IMR-90 (cell line): Measurements from ENCODE around the gene RBM39. TPM values are rescaled to one million over a fixed set of nuclear protein-coding genes. Genes with fewer than 3 reads are reported as not detected.

Experiments used
- ATAC-seq: fragments of 200-7000 bp; cut with Tn5 transposase; 2 replicates; pipeline ENCODE4 v1.9.1; 2020; ENCODE audit warnings: low read depth, mild to moderate bottlenecking, moderate library complexity
- BruUV-seq: library from RNA; stranded (reverse); fragments of 400-500 nt; replicated peaks from 2 replicates; lab custom pipeline; 2021; lab: Mats Ljungman, UMichigan
- CTCF ChIA-PET: fragments of 300-600 bp; formaldehyde crosslinking; extraction: SDS; loops from one replicate; lab custom pipeline; 2021; ENCODE audit warnings: antibody characterized with exemption; lab: Yijun Ruan, JAX
- POLR2A ChIA-PET: fragments of 300-600 bp; sonication (Branson Sonifier 250); formaldehyde crosslinking; loops from one replicate; lab custom pipeline; 2022; ENCODE audit warnings: antibody characterized with exemption; ENCODE audit not compliant: unreplicated experiment; lab: Charles Lee
- DNase-seq: peaks from one replicate; pipeline ENCODE4 v3.0.0; 2013
- H2AFZ ChIP-seq: replicated peaks from 2 replicates; pipeline ENCODE3; 2013; ENCODE audit warnings: low read length, mild to moderate bottlenecking; ENCODE audit not compliant: poor library complexity
- H2AK5ac ChIP-seq: 2 replicates; pipeline ENCODE4 v1.6.1; 2013; ENCODE audit warnings: low read depth, low read length, inconsistent platforms
- H2AK9ac ChIP-seq: replicated peaks from 2 replicates; pipeline ENCODE3; 2013; ENCODE audit warnings: mild to moderate bottlenecking, low read depth, low read length, moderate library complexity; ENCODE audit not compliant: poor library complexity
- H2BK120ac ChIP-seq: 2 replicates; pipeline ENCODE4 v1.6.1; 2013; ENCODE audit warnings: low read depth, low read length, inconsistent platforms
- H2BK15ac ChIP-seq: 3 replicates; pipeline ENCODE4 v1.6.1; 2013; ENCODE audit warnings: low read depth, low read length, inconsistent platforms
- H2BK20ac ChIP-seq: 2 replicates; pipeline ENCODE4 v1.6.1; 2013; ENCODE audit warnings: low read depth, mild to moderate bottlenecking, inconsistent platforms, low read length, moderate library complexity
- H2BK5ac ChIP-seq: 2 replicates; pipeline ENCODE4 v1.6.1; 2013; ENCODE audit warnings: mild to moderate bottlenecking, low read depth, low read length, inconsistent platforms; ENCODE audit not compliant: poor library complexity, severe bottlenecking
- H3K14ac ChIP-seq: replicated peaks from 2 replicates; pipeline ENCODE4 v1.6.1; 2013; ENCODE audit warnings: low read depth, low read length, inconsistent platforms
- H3K18ac ChIP-seq: 2 replicates; pipeline ENCODE4 v1.6.1; 2013; ENCODE audit warnings: low read depth, low read length, control low read depth
- H3K23ac ChIP-seq: 2 replicates; pipeline ENCODE4 v1.6.1; 2013; ENCODE audit warnings: low read depth, low read length, inconsistent platforms
- H3K27ac ChIP-seq: 2 replicates; pipeline ENCODE4 v1.5.1; 2013; ENCODE audit warnings: mild to moderate bottlenecking, control low read depth, low read length; ENCODE audit not compliant: insufficient read depth
- H3K27me3 ChIP-seq: 2 replicates; pipeline ENCODE4 v1.6.1; 2013; ENCODE audit warnings: low read length; ENCODE audit not compliant: control insufficient read depth, insufficient read depth
- H3K36me3 ChIP-seq: 2 replicates; pipeline ENCODE4 v1.6.1; 2013; ENCODE audit warnings: low read length, mixed read lengths; ENCODE audit not compliant: control insufficient read depth, insufficient read depth
- H3K4ac ChIP-seq: 2 replicates; pipeline ENCODE4 v1.6.1; 2013; ENCODE audit warnings: low read depth, low read length, inconsistent platforms
- H3K4me1 ChIP-seq: 2 replicates; pipeline ENCODE4 v1.6.1; 2013; ENCODE audit warnings: low read length, mixed read lengths; ENCODE audit not compliant: control insufficient read depth, insufficient read depth
- H3K4me2 ChIP-seq: 2 replicates; pipeline ENCODE4 v1.6.1; 2013; ENCODE audit warnings: low read depth, mild to moderate bottlenecking, control low read depth, low read length, moderate library complexity
- H3K4me3 ChIP-seq: 2 replicates; pipeline ENCODE4 v1.5.1; 2013; ENCODE audit warnings: low read depth, mild to moderate bottlenecking, control low read depth, low read length, moderate library complexity; ENCODE audit not compliant: insufficient read depth
- H3K56ac ChIP-seq: 2 replicates; pipeline ENCODE4 v1.6.1; 2013; ENCODE audit warnings: low read length, inconsistent platforms; ENCODE audit not compliant: insufficient read depth; ENCODE audit errors: extremely low read depth
- H3K79me1 ChIP-seq, 2 experiments: 2 replicates each; pipeline ENCODE4 v1.6.1; 2013; ENCODE audit warnings: low read length in 2 of 2, inconsistent platforms in 1 of 2, low read depth in 1 of 2
- H3K9ac ChIP-seq: 2 replicates; pipeline ENCODE4 v1.6.1; 2013; ENCODE audit warnings: low read depth, low read length, control low read depth
- H3K9me1 ChIP-seq: 2 replicates; pipeline ENCODE4 v1.6.1; 2013; ENCODE audit warnings: low read length, inconsistent platforms; ENCODE audit not compliant: insufficient read depth
- H3K9me3 ChIP-seq: 2 replicates; pipeline ENCODE4 v1.6.1; 2013; ENCODE audit warnings: low read length; ENCODE audit not compliant: control insufficient read depth, insufficient read depth
- H4K20me1 ChIP-seq: 2 replicates; pipeline ENCODE4 v1.6.1; 2013; ENCODE audit warnings: low read length, inconsistent platforms; ENCODE audit not compliant: insufficient read depth
- H4K5ac ChIP-seq: 2 replicates; pipeline ENCODE4 v1.6.1; 2013; ENCODE audit warnings: mild to moderate bottlenecking, low read depth, low read length, control low read depth
- H4K8ac ChIP-seq, 2 experiments: 2 replicates each; pipeline ENCODE4 v1.6.1; 2013; ENCODE audit warnings: low read depth in 2 of 2, low read length in 2 of 2, control low read depth in 1 of 2, inconsistent platforms in 1 of 2
- H4K91ac ChIP-seq: 2 replicates; pipeline ENCODE4 v1.6.1; 2013; ENCODE audit warnings: low read depth, low read length, inconsistent platforms; ENCODE audit not compliant: insufficient read depth
- CHD1 ChIP-seq: IDR thresholded peaks from 2 replicates; pipeline ENCODE4 v1.6.1; 2012; ENCODE audit warnings: low read depth, low read length, improper control_type of control experiment
- ELK1 ChIP-seq: fragments of 150-350 bp; IDR thresholded peaks from 2 replicates; pipeline ENCODE4 v1.6.1; 2016; ENCODE audit warnings: low read depth, mild to moderate bottlenecking, low read length, moderate library complexity, borderline replicate concordance
- FOS ChIP-seq: fragments of 150-350 bp; IDR thresholded peaks from 2 replicates; pipeline ENCODE4 v1.6.1; 2016; ENCODE audit warnings: low read depth, low read length
- MAZ ChIP-seq: IDR thresholded peaks from 2 replicates; pipeline ENCODE4 v1.6.1; 2012; ENCODE audit warnings: low read depth, mild to moderate bottlenecking, low read length, improper control_type of control experiment, moderate library complexity, borderline replicate concordance
- MXI1 ChIP-seq: IDR thresholded peaks from 2 replicates; pipeline ENCODE4 v1.6.1; 2012; ENCODE audit warnings: low read depth, mild to moderate bottlenecking, low read length, moderate library complexity, borderline replicate concordance
- NFE2L2 ChIP-seq: fragments of 150-350 bp; IDR thresholded peaks from 2 replicates; pipeline ENCODE4 v1.6.1; 2016; ENCODE audit warnings: low read depth, mild to moderate bottlenecking, low read length
- RAD21 ChIP-seq: IDR thresholded peaks from 2 replicates; pipeline ENCODE4 v1.6.1; 2012; ENCODE audit warnings: low read length, improper control_type of control experiment
- RCOR1 ChIP-seq: IDR thresholded peaks from 2 replicates; pipeline ENCODE4 v1.6.1; 2012; ENCODE audit warnings: mild to moderate bottlenecking, low read length, improper control_type of control experiment; ENCODE audit not compliant: insufficient replicate concordance
- RFX5 ChIP-seq: IDR thresholded peaks from 2 replicates; pipeline ENCODE4 v1.8.0; 2012; ENCODE audit warnings: low read depth, mild to moderate bottlenecking, low read length, moderate library complexity
- SMC3 ChIP-seq: fragments of 150-350 bp; IDR thresholded peaks from 2 replicates; pipeline ENCODE4 v1.6.1; 2016; ENCODE audit warnings: low read depth, mild to moderate bottlenecking, antibody characterized with exemption, low read length, moderate library complexity
- WGBS, 2 experiments: methylation state at CpG; one replicate each; pipeline versions ENCODE4 v1.1.5 to v1.1.7; 2013; ENCODE audit warnings: missing lambda C conversion rate in 2 of 2; ENCODE audit not compliant: insufficient read length in 1 of 2; ENCODE audit errors: extremely low coverage in 2 of 2; 5-methylcytosine and 5-hydroxymethylcytosine counted together
- dilution Hi-C: fragments of 300-500 bp; cut with HindIII; formaldehyde crosslinking; loops from one replicate; pipeline ENCODE4 v1.14.3; 2018; ENCODE audit warnings: low sequenced_read_pairs; ENCODE audit not compliant: unreplicated experiment
- in situ Hi-C: fragments of 300-500 bp; cut with MboI; formaldehyde crosslinking; loops from 3 replicates; pipeline ENCODE4 v1.14.3; 2019; ENCODE audit warnings: low sequenced_read_pairs, inconsistent platforms, mixed read lengths
- intact Hi-C: fragments of 100-400 bp; cut with micrococcal nuclease; formaldehyde crosslinking; loops from 2 replicates; pipeline ENCODE4 v1.10.0; 2022
- polyA plus RNA-seq, 3 experiments: library from polyadenylated mRNA; depleted of rRNA; stranded (reverse); fragments of >200 nt; gene quantifications; 2 replicates each; pipeline ENCODE4 v1.2.3, GENCODE V29; 2012; ENCODE audit warnings: low replicate concordance in 1 of 3
- total RNA-seq: library from RNA; depleted of rRNA; stranded (reverse); fragments of >200 nt; gene quantifications from 2 replicates; pipeline ENCODE4 v1.2.3, GENCODE V29; 2012

RBM39 gene
- total and polyA plus RNA-seq, 2 of the 4 experiments (the other 2 are of a cell fraction): 106 to 166 TPM

GRCh38 chr20:35772563-35773058, 30.6 kb upstream of the RBM39 start:
- no peak for DNase-seq
- peak overlapping the region; percentile 79 for H4K91ac ChIP-seq
- H3K18ac ChIP-seq: peak overlapping the region; percentile 89; the same call in 1 of the 2 replicates
- CTCF ChIA-PET: no interaction called here
- H3K27me3 ChIP-seq: no peaks in the 10 kb centered on the region
- BruUV-seq: no TSS peak
- peaks cover 3% of the 10 kb centered on the region; the same call in 1 of the 2 replicates for H3K36me3 ChIP-seq
- no peaks in the 10 kb centered on the region for H3K9me3 ChIP-seq
- intact Hi-C loops: loop anchor here (1.0 kb wide), 1 partner anchor 112 kb away; no protein-coding TSS in a partner anchor
- H2BK15ac ChIP-seq: no peak overlapping the region; the same call in 2 of the 3 replicates
- H3K9ac ChIP-seq: peak overlapping the region; percentile 88
- peak overlapping the region; percentile 58; the same call in 1 of the 2 replicates for H2BK120ac ChIP-seq
- H3K14ac ChIP-seq: peak overlapping the region; percentile 79
- no peak overlapping the region for H2BK20ac ChIP-seq
- H3K4me3 ChIP-seq: peak overlapping the region; percentile 94
- H3K56ac ChIP-seq: peak overlapping the region; percentile 89
- peak overlapping the region; percentile 79 for H4K5ac ChIP-seq
- POLR2A ChIA-PET: no interaction called here
- in situ Hi-C loops: loop anchor here (25.0 kb wide), 1 partner anchor 365 kb away; no protein-coding TSS in a partner anchor
- ATAC-seq: no peak
- peaks cover 21% of the 10 kb centered on the region for H3K4me1 ChIP-seq
- peak overlapping the region; percentile 79 for H3K27ac ChIP-seq
- peak overlapping the region; percentile 68; the same call in 1 of the 2 replicates for H2AK5ac ChIP-seq
- H4K8ac ChIP-seq: peak overlapping the region; percentile 81 to 91
- H2AK9ac ChIP-seq: peak overlapping the region; percentile 59
- H4K20me1 ChIP-seq: peaks cover 20% of the 10 kb centered on the region; the same call in 1 of the 2 replicates
- WGBS, 2 experiments: 6% methylated on average over 6 of the region's 8 CpGs; no CpG with 5 or more reads in 1 of the 2 experiments
- peak overlapping the region; percentile 80 for H3K23ac ChIP-seq
- dilution Hi-C loops: no loop called here
- H2AFZ ChIP-seq: no peak overlapping the region
- H3K4ac ChIP-seq: peak overlapping the region; percentile 67; the same call in 1 of the 2 replicates
- H3K4me2 ChIP-seq: peak overlapping the region; percentile 93
- peaks cover 45 to 58% of the 10 kb centered on the region in 2 experiments for H3K79me1 ChIP-seq
- H2BK5ac ChIP-seq: peak overlapping the region; percentile 75
- peaks cover 22% of the 10 kb centered on the region for H3K9me1 ChIP-seq
- TF ChIP-seq CHD1 (no peak), SMC3 (no peak), MAZ (no peak), RAD21 (no peak), MXI1 (no peak), RFX5 (no peak), RCOR1 (no peak), NFE2L2 (no peak), FOS (no peak), ELK1 (no peak)
